Thyroid gland (tissue), 4 donors: ENCODE data around the gene CPTP. TPM values are rescaled to one million over a fixed set of nuclear protein-coding genes. Genes with fewer than 3 reads are reported as not detected.

Source experiments
- DNase-seq, 2 donors: peaks; one replicate each; pipeline ENCODE4 v3.0.0-alpha.2; 2019
- H3K27ac ChIP-seq, 3 donors: fragments of 200-600 bp; sonication (generic); 1 replicate in 2 of 3; 2 replicates in 1 of 3; pipeline ENCODE4 v1.5.1; 2016 to 2019; ENCODE audit warnings: mild to moderate bottlenecking in 1 of 3, moderate library complexity in 1 of 3
- H3K27me3 ChIP-seq: fragments of 200-600 bp; sonication (generic); one replicate; pipeline ENCODE4 v1.5.1; 2019
- H3K36me3 ChIP-seq, 2 donors: fragments of 200-600 bp; sonication (generic); one replicate each; pipeline ENCODE4 v1.5.1; 2016 to 2019
- H3K4me1 ChIP-seq, 2 donors: fragments of 200-600 bp; sonication (generic); one replicate each; pipeline ENCODE4 v1.5.1; 2017 to 2019
- H3K4me3 ChIP-seq, 3 donors: fragments of 200-600 bp; sonication (generic); replicated peaks in 1 of 3; 1 replicate in 2 of 3; 2 replicates in 1 of 3; pipeline ENCODE4 v1.5.1; 2016; ENCODE audit warnings: mild to moderate bottlenecking in 1 of 3
- H3K9me3 ChIP-seq: fragments of 200-600 bp; sonication (generic); one replicate; pipeline ENCODE4 v1.5.1; 2017
- CTCF ChIP-seq, 6 experiments: fragments of 200-600 bp in 3 of 6; fragments of 450-650 bp in 3 of 6; sonication (generic) in 3 of 6; IDR thresholded peaks; one replicate each; pipeline ENCODE4 v1.5.1; 2016 to 2019; ENCODE audit warnings: antibody characterized with exemption in 6 of 6, mild to moderate bottlenecking in 2 of 6, inconsistent platforms in 1 of 6, moderate library complexity in 1 of 6
- POLR2A ChIP-seq, 2 donors: fragments of 450-650 bp; IDR thresholded peaks; one replicate each; pipeline ENCODE4 v1.6.1; 2017; ENCODE audit warnings: antibody characterized with exemption in 2 of 2, mild to moderate bottlenecking in 2 of 2, moderate library complexity in 1 of 2
- WGBS, 2 donors: methylation state at CpG; one replicate each; pipeline ENCODE4 v1.1.5; 2017; 5-methylcytosine and 5-hydroxymethylcytosine counted together
- intact Hi-C: fragments of 100-400 bp; cut with DNase I; formaldehyde crosslinking; loops from one replicate; pipeline ENCODE4 v1.15.1; 2023
- total RNA-seq, 4 donors: library from RNA; depleted of rRNA; stranded (reverse); fragments of >200 nt; gene quantifications; one replicate each; pipeline ENCODE4 v1.2.3, GENCODE V29; 2016

Gene CPTP
- 10 to 100 TPM; 16.7 to 37.3 (median 24.3) TPM for total RNA-seq

DNA sequence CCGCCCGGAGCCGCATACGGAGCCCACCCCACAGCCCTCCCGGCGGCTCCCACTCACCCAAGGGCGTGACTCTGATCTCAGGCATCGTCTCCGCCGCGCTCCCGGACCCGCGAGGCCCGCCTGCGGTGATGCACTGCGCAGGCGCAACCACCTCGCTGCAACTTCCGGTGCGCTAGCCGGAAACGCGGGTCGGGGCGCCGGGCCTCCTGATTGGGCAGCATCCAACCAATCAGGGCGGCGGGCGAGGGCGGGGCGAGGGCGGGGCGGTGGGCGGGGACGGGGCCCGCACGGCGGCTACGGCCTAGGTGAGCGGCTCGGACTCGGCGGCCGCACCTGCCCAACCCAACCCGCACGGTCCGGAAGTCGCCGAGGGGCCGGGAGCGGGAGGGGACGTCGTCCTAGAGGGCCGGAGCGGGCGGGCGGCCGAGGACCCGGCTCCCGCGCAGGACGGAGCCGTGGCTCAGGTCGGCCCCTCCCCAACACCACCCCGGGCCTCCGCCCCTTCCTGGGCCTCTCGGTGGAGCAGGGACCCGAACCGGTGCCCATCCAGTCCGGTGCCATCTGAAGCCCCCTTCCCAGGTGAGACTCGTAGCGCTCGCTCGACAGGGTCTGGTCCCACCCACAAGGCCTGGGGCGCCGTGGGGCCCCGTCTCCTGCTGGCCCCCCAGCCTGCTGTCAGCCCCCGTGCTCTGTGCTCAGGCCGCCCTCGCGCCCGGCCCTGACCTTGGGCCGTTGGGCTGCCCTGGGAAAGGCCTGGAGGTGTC is at the start of gene CPTP, which contains the start of gene INTS11:
TSS of gene CPTP (plus strand) at position 279 of the 764 bp plus-strand sequence. CDS start 2,109 bp downstream, outside the sequence.
TSS of gene INTS11 (minus strand) at position 137 of the 764 bp plus-strand sequence. CDS start at position 85, 52 bp downstream.
- intact Hi-C loops, result loop anchor here (10.0 kb wide), 1 partner anchor 50 kb away; the partner anchor contains the start of gene UBE2J2
- H3K36me3 ChIP-seq, result peaks cover 8 to 12% of the 10 kb centered on the region in 2 donors
- peak within 1 kb of the TSS; percentile 73 to 79 (median 76) for H3K27ac ChIP-seq
- H3K4me3 ChIP-seq, result peak within 1 kb of the TSS; percentile 71 to 98 (median 79)
- peaks cover 12 to 35% of the 10 kb centered on the region in 2 donors for H3K4me1 ChIP-seq
- no peaks in the 10 kb centered on the region for H3K27me3 ChIP-seq
- DNase-seq, result peak; percentile 90 to 95
- TF ChIP-seq CTCF (IDR thresholded peaks at IDR 0.05), result no peak
- peak in 1 of 2 donors; percentile 70 for TF ChIP-seq POLR2A (IDR thresholded peaks at IDR 0.05)
- H3K9me3 ChIP-seq, result no peaks in the 10 kb centered on the region
- WGBS, 2 donors, result 0% methylated on average over 1 of the region's 84 CpGs; no CpG with 5 or more reads in 1 of the 2 donors

GRCh38 chr1:1274931-1275431 is 49.6 kb upstream of the CPTP start:
- TF ChIP-seq CTCF (IDR thresholded peaks at IDR 0.05) (no peak), POLR2A (IDR thresholded peaks at IDR 0.05) (no peak)
- H3K27ac ChIP-seq, result no peak overlapping the region

DNA sequence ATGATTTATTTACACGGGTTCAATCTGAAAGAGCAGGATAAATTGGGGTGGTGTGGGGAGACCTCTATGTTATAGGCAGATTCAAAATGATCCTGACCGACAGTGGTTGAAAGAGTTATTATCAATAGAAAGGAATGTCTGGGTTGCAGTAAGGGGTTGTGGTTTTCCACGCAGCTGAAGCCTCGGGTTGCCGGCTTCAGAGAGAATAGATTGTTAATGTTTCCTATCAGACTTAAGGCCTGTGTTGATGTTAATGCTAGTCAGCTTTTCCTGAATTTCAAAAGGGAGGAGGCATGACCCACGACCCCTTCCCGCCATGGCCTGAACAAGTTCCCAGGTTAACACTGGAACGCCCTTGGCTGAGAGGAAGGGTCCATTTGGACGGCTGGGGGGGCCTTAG is 48.8 kb upstream of the CPTP start:
- DNase-seq, result no peak
- intact Hi-C loops, result loop anchor here (10.0 kb wide), 1 partner anchor 49 kb away; the partner anchor contains the start of genes CPTP and INTS11
- H3K9me3 ChIP-seq, result no peaks in the 10 kb centered on the region
- WGBS, 2 donors, result 83 to 92% methylated on average over 9 of the region's 9 CpGs
- H3K4me1 ChIP-seq, result peaks cover 26 to 27% of the 10 kb centered on the region in 2 donors
- no peaks in the 10 kb centered on the region for H3K36me3 ChIP-seq
- no peaks in the 10 kb centered on the region for H3K27me3 ChIP-seq
- no peak overlapping the region for H3K4me3 ChIP-seq
- no peak overlapping the region for H3K27ac ChIP-seq
- TF ChIP-seq CTCF (IDR thresholded peaks at IDR 0.05) (no peak), POLR2A (IDR thresholded peaks at IDR 0.05) (no peak)

More at GRCh38 chr1:1274931-1275431, 49.6 kb upstream of the CPTP start:
- Histone ChIP-seq H3K4me3 (no peak overlapping the region), H3K27me3 (no peaks in the 10 kb centered on the region), H3K4me1 (peaks cover 29 to 34% of the 10 kb centered on the region in 2 donors), H3K36me3 (no peaks in the 10 kb centered on the region), H3K9me3 (no peaks in the 10 kb centered on the region)
- DNase-seq, result no peak
- WGBS, 2 donors, result 71 to 88% methylated on average over 3 to 10 of the region's 15 CpGs
- intact Hi-C loops, result loop anchor here (10.0 kb wide), 1 partner anchor 50 kb away; the partner anchor contains the start of genes CPTP and INTS11

GRCh38 chr1:1278620-1279019 is 46.0 kb upstream of the CPTP start:
- intact Hi-C loops, result loop anchor here (10.0 kb wide), 1 partner anchor 46 kb away; the partner anchor contains the start of genes CPTP and INTS11

More at GRCh38 chr1:1278620-1279019, 46.0 kb upstream of the CPTP start:
- 97% methylated on average over 13 of the region's 13 CpGs for WGBS, 2 donors
- TF ChIP-seq POLR2A (IDR thresholded peaks at IDR 0.05) (no peak), CTCF (IDR thresholded peaks at IDR 0.05) (no peak)
- Histone ChIP-seq H3K4me3 (no peak overlapping the region), H3K27ac (no peak overlapping the region), H3K27me3 (no peaks in the 10 kb centered on the region), H3K9me3 (no peaks in the 10 kb centered on the region), H3K36me3 (no peaks in the 10 kb centered on the region), H3K4me1 (peaks cover 13 to 16% of the 10 kb centered on the region in 2 donors)
- DNase-seq, result no peak
